Upper lobe of left lung (tissue), 6 donors: ENCODE results near the gene SGIP1. TPM values are rescaled to one million over a fixed set of nuclear protein-coding genes. Genes with fewer than 3 reads are reported as not detected.

Experiments
- ATAC-seq, 2 donors: fragments of 200-7000 bp; cut with Tn5 transposase; one replicate each; pipeline ENCODE4 v1.9.1; 2022; ENCODE audit warnings: mild to moderate bottlenecking in 2 of 2, moderate library complexity in 2 of 2; ENCODE audit not compliant: low FRiP score in 2 of 2
- DNase-seq, 2 donors: peaks; one replicate each; pipeline ENCODE4 v3.0.0-alpha.2; 2019 to 2020
- H3K27ac ChIP-seq, 4 donors: fragments of 200-600 bp; sonication (generic); one replicate each; pipeline ENCODE4 v1.5.1; 2016 to 2019
- H3K27me3 ChIP-seq, 4 donors: fragments of 200-600 bp; sonication (generic); one replicate each; pipeline ENCODE4 v1.5.1; 2017 to 2019
- H3K36me3 ChIP-seq, 4 donors: fragments of 200-600 bp; sonication (generic); one replicate each; pipeline ENCODE4 v1.5.1; 2016 to 2019
- H3K4me1 ChIP-seq, 4 donors: fragments of 200-600 bp; sonication (generic); one replicate each; pipeline ENCODE4 v1.5.1; 2018 to 2019
- H3K4me3 ChIP-seq, 4 donors: fragments of 200-600 bp; sonication (generic); one replicate each; pipeline ENCODE4 v1.5.1; 2017 to 2019; ENCODE audit warnings: mild to moderate bottlenecking in 2 of 4, moderate library complexity in 1 of 4
- H3K9me3 ChIP-seq, 4 donors: fragments of 200-600 bp; sonication (generic); one replicate each; pipeline ENCODE4 v1.5.1; 2018 to 2019
- EP300 ChIP-seq, 4 donors: sonication (generic); formaldehyde crosslinking; IDR thresholded peaks; one replicate each; pipeline ENCODE4 v1.5.1; 2017; ENCODE audit warnings: antibody characterized with exemption in 4 of 4, control low read depth in 2 of 4
- POLR2A ChIP-seq, 4 donors: fragments of 450-650 bp; IDR thresholded peaks; one replicate each; pipeline ENCODE4 v1.5.1; 2016 to 2017; ENCODE audit warnings: antibody characterized with exemption in 4 of 4, mild to moderate bottlenecking in 2 of 4
- POLR2AphosphoS5 ChIP-seq, 2 donors: sonication (generic); formaldehyde crosslinking; IDR thresholded peaks; one replicate each; pipeline ENCODE4 v1.5.1; 2017; ENCODE audit warnings: antibody characterized with exemption in 2 of 2
- WGBS, 2 donors: methylation state at CpG; one replicate each; pipeline ENCODE4 v1.1.5; 2017 to 2018; 5-methylcytosine and 5-hydroxymethylcytosine counted together
- total RNA-seq, 6 donors: library from RNA; depleted of rRNA in 4 of 6; stranded (reverse); fragments of >200 nt in 4 of 6; gene quantifications; one replicate each; pipeline versions ENCODE4 v1.1.0 to v1.2.1, GENCODE V29; 2016 to 2021
- TF ChIP-seq, protein P1 (sequence below), 6 experiments: fragments of 450-650 bp in 4 of 6; fragments of 200-600 bp in 2 of 6; sonication (generic) in 2 of 6; IDR thresholded peaks; one replicate each; pipeline ENCODE4 v1.5.1; 2016 to 2019; ENCODE audit warnings: antibody characterized with exemption in 6 of 6
- donor health status: DM: no; HTN: no; CAD: no; lungs with moderate emphysema.
- donor health status: DM: no; HTN: yes; CAD: no; lungs with severe emphysema.

Gene SGIP1
- total RNA-seq, 6 donors from 2014 or later, result 5.8 to 29.3 (median 10.0) TPM

DNA sequence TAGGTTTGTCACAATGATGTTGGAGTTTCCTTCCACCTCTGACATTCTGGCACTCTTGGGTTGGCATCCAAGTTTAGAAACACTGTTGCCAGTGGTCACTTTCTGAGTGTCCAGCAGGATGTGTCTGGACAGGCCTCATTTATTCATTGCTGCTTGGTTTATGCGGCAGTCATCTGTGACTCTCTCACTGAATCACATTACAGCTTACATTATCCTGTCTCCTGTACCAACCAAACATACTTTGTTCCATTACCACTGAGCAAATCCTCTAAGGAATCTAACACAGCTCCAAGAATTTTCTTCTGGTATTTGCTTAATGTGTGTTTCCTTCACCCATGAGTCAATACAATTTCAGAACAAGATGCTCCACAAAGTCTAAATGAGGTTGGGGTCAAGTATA, 19.9 kb downstream of the SGIP1 start:
- no peak for TF ChIP-seq POLR2A (IDR thresholded peaks at IDR 0.05)
- TF ChIP-seq POLR2AphosphoS5 (IDR thresholded peaks at IDR 0.05), result no peak
- TF ChIP-seq, protein P1, sequence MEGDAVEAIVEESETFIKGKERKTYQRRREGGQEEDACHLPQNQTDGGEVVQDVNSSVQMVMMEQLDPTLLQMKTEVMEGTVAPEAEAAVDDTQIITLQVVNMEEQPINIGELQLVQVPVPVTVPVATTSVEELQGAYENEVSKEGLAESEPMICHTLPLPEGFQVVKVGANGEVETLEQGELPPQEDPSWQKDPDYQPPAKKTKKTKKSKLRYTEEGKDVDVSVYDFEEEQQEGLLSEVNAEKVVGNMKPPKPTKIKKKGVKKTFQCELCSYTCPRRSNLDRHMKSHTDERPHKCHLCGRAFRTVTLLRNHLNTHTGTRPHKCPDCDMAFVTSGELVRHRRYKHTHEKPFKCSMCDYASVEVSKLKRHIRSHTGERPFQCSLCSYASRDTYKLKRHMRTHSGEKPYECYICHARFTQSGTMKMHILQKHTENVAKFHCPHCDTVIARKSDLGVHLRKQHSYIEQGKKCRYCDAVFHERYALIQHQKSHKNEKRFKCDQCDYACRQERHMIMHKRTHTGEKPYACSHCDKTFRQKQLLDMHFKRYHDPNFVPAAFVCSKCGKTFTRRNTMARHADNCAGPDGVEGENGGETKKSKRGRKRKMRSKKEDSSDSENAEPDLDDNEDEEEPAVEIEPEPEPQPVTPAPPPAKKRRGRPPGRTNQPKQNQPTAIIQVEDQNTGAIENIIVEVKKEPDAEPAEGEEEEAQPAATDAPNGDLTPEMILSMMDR (IDR thresholded peaks at IDR 0.05), result no peak
- no peak for TF ChIP-seq EP300 (IDR thresholded peaks at IDR 0.05)
- H3K27me3 ChIP-seq, result no peaks in the 10 kb centered on the region
- DNase-seq (no peak), ATAC-seq (no peak)
- H3K4me3 ChIP-seq, result no peak overlapping the region
- H3K27ac ChIP-seq, result no peak overlapping the region
- no peaks in the 10 kb centered on the region for H3K9me3 ChIP-seq
- WGBS, 2 donors, result 76 to 95% methylated on average over 1 of the region's 1 CpG
- H3K36me3 ChIP-seq, result no peaks in the 10 kb centered on the region
- peaks cover 0 to 7% (median 5%) of the 10 kb centered on the region in 4 donors for H3K4me1 ChIP-seq

DNA sequence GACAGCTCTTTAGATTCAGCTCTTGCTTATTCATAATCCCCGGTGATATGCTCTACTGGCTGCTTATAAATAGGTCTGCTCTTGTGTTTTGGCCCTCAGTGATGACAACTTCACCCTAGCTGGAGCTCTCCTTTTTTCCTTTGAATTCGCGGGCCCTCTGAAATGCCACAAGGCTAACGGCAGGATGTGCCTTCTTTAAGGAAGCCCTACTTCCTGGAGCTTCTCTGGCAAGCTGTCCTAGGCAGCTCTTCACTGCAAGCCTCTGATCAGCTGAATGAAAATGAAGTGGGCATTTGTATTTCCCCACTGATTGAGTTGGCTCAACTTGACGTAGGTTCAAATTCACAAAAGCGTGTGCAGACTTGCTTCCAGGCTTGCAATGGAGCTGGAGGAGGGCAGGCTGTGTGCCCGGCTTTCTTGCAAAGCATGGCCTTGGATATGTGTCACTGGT, 22.2 kb downstream of the SGIP1 start:
- DNase-seq (no peak), ATAC-seq (no peak)
- no peaks in the 10 kb centered on the region for H3K36me3 ChIP-seq
- H3K27me3 ChIP-seq, result no peaks in the 10 kb centered on the region
- no peak overlapping the region for H3K27ac ChIP-seq
- no peaks in the 10 kb centered on the region for H3K9me3 ChIP-seq
- WGBS, 2 donors, result 60 to 72% methylated on average over 7 of the region's 7 CpGs
- no peak overlapping the region for H3K4me3 ChIP-seq
- peaks cover 0 to 7% (median 5%) of the 10 kb centered on the region in 4 donors for H3K4me1 ChIP-seq
- TF ChIP-seq EP300 (IDR thresholded peaks at IDR 0.05), result no peak
- TF ChIP-seq POLR2AphosphoS5 (IDR thresholded peaks at IDR 0.05), result no peak
- no peak for TF ChIP-seq POLR2A (IDR thresholded peaks at IDR 0.05)

DNA sequence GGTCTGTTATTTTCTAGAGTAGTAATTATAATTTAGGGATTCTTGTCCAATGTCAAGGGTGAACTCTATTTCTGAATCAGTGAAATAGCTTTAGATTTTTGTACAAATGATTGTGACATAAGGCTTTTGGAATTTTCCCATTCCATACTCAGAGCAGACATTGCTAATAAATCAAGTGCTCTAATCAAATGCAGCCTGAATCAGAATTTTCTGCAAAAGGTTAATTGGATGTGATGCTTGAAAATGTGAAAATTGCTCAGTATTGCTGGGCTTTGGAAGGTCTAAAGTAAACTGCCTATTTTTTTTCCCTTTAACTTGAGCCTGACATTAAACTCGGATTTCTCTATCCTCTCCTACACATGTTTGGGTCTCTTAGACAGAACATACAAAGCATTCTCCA, 23.2 kb downstream of the SGIP1 start:
- ATAC-seq, result no peak
- WGBS, 2 donors, result 77 to 80% methylated on average over 1 of the region's 1 CpG

DNA sequence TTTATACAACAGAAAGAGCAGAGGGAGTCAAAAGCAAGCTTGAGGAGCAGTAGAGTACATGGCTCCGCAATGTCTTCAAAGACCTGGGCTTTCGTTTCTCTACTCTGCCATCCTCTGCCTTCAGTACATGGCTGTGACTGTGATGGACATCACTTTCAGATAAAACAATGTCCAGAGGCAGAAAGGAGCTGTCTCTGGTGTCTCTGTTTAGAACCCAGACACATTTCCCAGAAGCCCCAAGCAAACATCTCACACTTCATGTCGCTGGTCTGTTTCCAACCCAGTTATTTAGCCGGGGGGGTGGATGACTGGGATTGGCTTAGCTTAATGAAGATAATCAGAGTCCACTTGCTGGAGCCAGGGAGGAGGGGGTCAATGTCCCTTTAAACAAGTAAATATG, 25.6 kb downstream of the SGIP1 start:
- Histone ChIP-seq H3K4me1 (peaks cover 0 to 15% (median 4%) of the 10 kb centered on the region in 4 donors), H3K9me3 (no peaks in the 10 kb centered on the region), H3K36me3 (no peaks in the 10 kb centered on the region), H3K27me3 (no peaks in the 10 kb centered on the region), H3K4me3 (no peak overlapping the region), H3K27ac (no peak overlapping the region)
- TF ChIP-seq EP300 (IDR thresholded peaks at IDR 0.05) (no peak), POLR2AphosphoS5 (IDR thresholded peaks at IDR 0.05) (no peak), POLR2A (IDR thresholded peaks at IDR 0.05) (no peak)
- TF ChIP-seq, protein P1 (IDR thresholded peaks at IDR 0.05), result no peak
- no peak for DNase-seq
- 86 to 92% methylated on average over 4 of the region's 4 CpGs for WGBS, 2 donors
- no peak for ATAC-seq

More for the DNA sequence above, 23.2 kb downstream of the SGIP1 start:
- Histone ChIP-seq H3K27me3 (no peaks in the 10 kb centered on the region), H3K4me1 (peaks cover 0 to 6% (median 5%) of the 10 kb centered on the region in 4 donors), H3K27ac (no peak overlapping the region), H3K36me3 (no peaks in the 10 kb centered on the region), H3K9me3 (no peaks in the 10 kb centered on the region), H3K4me3 (no peak overlapping the region)
- TF ChIP-seq, protein P1 (IDR thresholded peaks at IDR 0.05), result no peak
- TF ChIP-seq POLR2AphosphoS5 (IDR thresholded peaks at IDR 0.05) (no peak), POLR2A (IDR thresholded peaks at IDR 0.05) (no peak), EP300 (IDR thresholded peaks at IDR 0.05) (no peak)
- DNase-seq, result no peak

DNA sequence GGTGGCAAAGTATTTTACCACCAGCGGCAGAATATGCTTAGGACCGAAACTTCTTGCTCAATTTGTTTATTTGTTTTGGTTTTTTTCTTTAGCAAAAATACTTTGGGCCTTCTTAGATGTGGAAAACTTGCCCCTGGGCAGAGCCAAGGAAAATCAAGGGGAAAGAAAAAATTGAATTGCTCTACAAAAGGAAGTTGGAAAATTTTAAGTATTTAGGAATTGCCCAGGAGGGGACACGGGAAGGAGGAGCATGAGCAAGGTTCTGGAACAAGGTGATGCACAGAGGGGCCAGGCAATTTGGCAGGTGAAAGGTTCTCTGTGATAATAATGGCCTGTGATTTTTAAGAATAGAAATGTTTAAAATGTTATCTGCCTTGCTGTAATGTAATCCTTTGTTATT, 28.6 kb downstream of the SGIP1 start:
- Histone ChIP-seq H3K9me3 (no peaks in the 10 kb centered on the region), H3K36me3 (no peaks in the 10 kb centered on the region), H3K4me3 (no peak overlapping the region), H3K27me3 (no peaks in the 10 kb centered on the region), H3K27ac (peak overlapping the region; percentile 21 to 67 (median 42)), H3K4me1 (peaks cover 0 to 11% (median 3%) of the 10 kb centered on the region in 4 donors)
- ATAC-seq (no peak), DNase-seq (no peak)
- TF ChIP-seq POLR2AphosphoS5 (IDR thresholded peaks at IDR 0.05), result no peak
- no peak for TF ChIP-seq EP300 (IDR thresholded peaks at IDR 0.05)
- TF ChIP-seq POLR2A (IDR thresholded peaks at IDR 0.05), result no peak
- TF ChIP-seq, protein P1 (IDR thresholded peaks at IDR 0.05), result no peak
- 68 to 76% methylated on average over 3 of the region's 3 CpGs for WGBS, 2 donors
